Activated CD4-positive, alpha-beta T cell treated with anti-CD3 and anti-CD28 coated beads for 36 hours (primary cell): ENCODE measurements around the gene GINS2. TPM values are rescaled to one million over a fixed set of nuclear protein-coding genes. Genes with fewer than 3 reads are reported as not detected.

Experiments
- ATAC-seq: fragments of 200-7000 bp; cut with Tn5 transposase; one replicate; pipeline ENCODE4 v1.10.0; 2021; ENCODE audit warnings: mild to moderate bottlenecking, moderate library complexity
- CTCF ChIA-PET: fragments of 350-600 bp; sonication (Branson Sonifier 250); formaldehyde crosslinking; loops from one replicate; lab custom pipeline; 2021; ENCODE audit warnings: antibody characterized with exemption; lab: Charles Lee
- POLR2A ChIA-PET: fragments of 350-600 bp; sonication (Branson Sonifier 250); formaldehyde crosslinking; loops from one replicate; lab custom pipeline; 2021; ENCODE audit warnings: antibody characterized with exemption, inconsistent platforms; lab: Charles Lee
- DNase-seq: peaks from one replicate; pipeline ENCODE4 v3.0.0-alpha.2; 2020
- H3K27ac Mint-ChIP-seq: one replicate; pipeline ENCODE4 v1.8.0; 2021; ENCODE audit warnings: mixed read lengths
- H3K27me3 Mint-ChIP-seq: one replicate; pipeline ENCODE4 v1.8.0; 2021; ENCODE audit warnings: mixed read lengths
- H3K36me3 Mint-ChIP-seq: one replicate; pipeline ENCODE4 v1.8.0; 2021; ENCODE audit warnings: low read depth, mixed read lengths
- H3K4me1 Mint-ChIP-seq: one replicate; pipeline ENCODE4 v1.8.0; 2021; ENCODE audit warnings: mixed read lengths
- H3K4me3 Mint-ChIP-seq: one replicate; pipeline ENCODE4 v1.8.0; 2021; ENCODE audit warnings: mild to moderate bottlenecking, moderate library complexity, mixed read lengths
- H3K9me3 Mint-ChIP-seq: one replicate; pipeline ENCODE4 v1.8.0; 2021; ENCODE audit warnings: low read depth, mixed read lengths
- intact Hi-C, 2 experiments: fragments of 100-400 bp; cut with DNase I in 1 of 2; cut with micrococcal nuclease in 1 of 2; formaldehyde crosslinking; loops; one replicate each; pipeline versions ENCODE4 v1.14.2 to v1.15.1; 2022 to 2024; cut with DNase I, micrococcal nuclease
- total RNA-seq, 2 experiments: library from RNA; stranded (reverse); gene quantifications; one replicate each; pipeline ENCODE4 v1.2.3, GENCODE V29; 2021

The GINS2 gene
- total RNA-seq, 2 experiments from 2014 or later: 86.4 to 87.5 TPM

DNA sequence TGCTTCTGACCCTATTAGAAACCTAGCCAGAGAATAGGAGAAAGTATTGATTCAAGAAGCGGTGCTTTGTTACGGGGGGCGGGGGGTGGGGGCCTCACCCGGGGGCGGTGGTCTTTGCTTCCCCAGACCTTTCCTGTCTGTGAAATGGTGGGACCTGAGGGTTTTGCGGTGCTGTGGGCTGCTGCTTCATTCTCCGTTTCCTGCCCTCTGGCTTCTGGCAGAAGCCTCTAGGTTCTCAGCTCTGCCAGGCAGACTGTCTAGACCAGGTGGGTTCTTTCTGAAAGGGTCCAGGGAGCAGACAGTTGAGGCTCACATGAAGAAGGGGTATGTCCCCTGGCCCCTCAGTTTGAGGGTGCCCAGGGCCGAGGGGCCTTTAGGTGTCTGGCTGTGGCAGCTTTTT, 61.7 kb downstream of the GINS2 start:
- H3K9me3 Mint-ChIP-seq: peaks cover 6% of the 10 kb centered on the region
- no peak for DNase-seq
- ChIA-PET CTCF (interaction anchor here (0.6 to 1.3 kb wide), 2 partner anchors 11 to 13 kb away, joined by 3 to 10 read pairs; no protein-coding TSS in a partner anchor), POLR2A (no interaction called here)
- no peaks in the 10 kb centered on the region for H3K36me3 Mint-ChIP-seq
- H3K4me1 Mint-ChIP-seq: peaks cover 9% of the 10 kb centered on the region
- H3K27me3 Mint-ChIP-seq: no peaks in the 10 kb centered on the region
- no peak overlapping the region for H3K4me3 Mint-ChIP-seq
- no peak for ATAC-seq
- intact Hi-C loops: no loop called here
- H3K27ac Mint-ChIP-seq: no peak overlapping the region

Other genes with a start within 250 kb of the GINS2 start
- 10 to 100 TPM; 13.2 to 13.5 TPM for gene GSE1, start 75.6 kb downstream of the GINS2 start, total RNA-seq
- under 1 TPM; 0.23 to 0.25 TPM for gene C16orf74, start 62.1 kb upstream of the GINS2 start, total RNA-seq
- gene EMC8, start 110.6 kb upstream of the GINS2 start, total RNA-seq: 10 to 100 TPM; 30.4 to 32.9 TPM
- 100 to 1,000 TPM; 374 to 508 TPM for gene COX4I1, start 110.7 kb upstream of the GINS2 start, total RNA-seq
- gene IRF8, start 210.2 kb upstream of the GINS2 start, total RNA-seq: 100 to 1,000 TPM; 227 to 250 TPM